GM18517 (cell line): ENCODE measurements around the gene CEP164.

Experiments
- ATAC-seq: cut with Tn5 transposase; IDR thresholded peaks from one replicate; pipeline ENCODE4 v1.9.1; 2021; ENCODE audit warnings: mild to moderate bottlenecking, moderate library complexity; ENCODE audit not compliant: unreplicated experiment

Gene CEP164

GRCh38 chr11:117356126-117356890 is 28.7 kb downstream of the CEP164 start:
- no peak for ATAC-seq

GRCh38 chr11:117361432-117361831 is 33.8 kb downstream of the CEP164 start:
- ATAC-seq: no peak

- ATAC-seq: no peak
These were observed 38.6 kb downstream of the CEP164 start for GRCh38 chr11:117366248-117366647.

GRCh38 chr11:117366875-117367274 is 39.2 kb downstream of the CEP164 start:
- ATAC-seq: no peak

GRCh38 chr11:117369534-117369933 is 41.9 kb downstream of the CEP164 start:
- ATAC-seq: no peak

GRCh38 chr11:117371453-117371852 is 43.8 kb downstream of the CEP164 start:
- no peak for ATAC-seq

GRCh38 chr11:117374316-117375055 is 46.8 kb downstream of the CEP164 start:
- ATAC-seq: no peak

GRCh38 chr11:117375960-117376359 is 48.3 kb downstream of the CEP164 start:
- ATAC-seq: no peak

- ATAC-seq: no peak
These were observed 48.9 kb downstream of the CEP164 start for GRCh38 chr11:117376517-117376916.

GRCh38 chr11:117378976-117379865 is 51.6 kb downstream of the CEP164 start:
- ATAC-seq: no peak

- ATAC-seq: no peak
These were observed 53.0 kb downstream of the CEP164 start for GRCh38 chr11:117380676-117381075.

- no peak for ATAC-seq
These were observed 54.1 kb downstream of the CEP164 start for GRCh38 chr11:117381481-117382387.

- ATAC-seq: no peak
These were observed 55.1 kb downstream of the CEP164 start for GRCh38 chr11:117382746-117383145.

GRCh38 chr11:117384045-117384444 is 56.4 kb downstream of the CEP164 start:
- no peak for ATAC-seq

GRCh38 chr11:117385471-117385870 is 57.8 kb downstream of the CEP164 start:
- no peak for ATAC-seq

- ATAC-seq: no peak
These were observed 58.3 kb downstream of the CEP164 start for GRCh38 chr11:117385906-117386305.

GRCh38 chr11:117387992-117388755 is 60.5 kb downstream of the CEP164 start:
- ATAC-seq: no peak

GRCh38 chr11:117390743-117391142 is 63.1 kb downstream of the CEP164 start:
- no peak for ATAC-seq

GRCh38 chr11:117391181-117391580 is 63.5 kb downstream of the CEP164 start:
- ATAC-seq: no peak
